Activated CD4-positive, alpha-beta T cell treated with anti-CD3 and anti-CD28 coated beads, Interleukin-2, amount 50 U/mL, for 4 hours (primary cell): ENCODE results near the gene MTFP1.
"Not testable (repeated sequence)": the region's sequence is repeated elsewhere in the genome, so short reads cannot be mapped to it uniquely, and the experiment has no call there.

Experiments used
- DNase-seq, 2 experiments: peaks; one replicate each; pipeline ENCODE4 v3.0.0-alpha.2; 2020

Gene MTFP1

DNA sequence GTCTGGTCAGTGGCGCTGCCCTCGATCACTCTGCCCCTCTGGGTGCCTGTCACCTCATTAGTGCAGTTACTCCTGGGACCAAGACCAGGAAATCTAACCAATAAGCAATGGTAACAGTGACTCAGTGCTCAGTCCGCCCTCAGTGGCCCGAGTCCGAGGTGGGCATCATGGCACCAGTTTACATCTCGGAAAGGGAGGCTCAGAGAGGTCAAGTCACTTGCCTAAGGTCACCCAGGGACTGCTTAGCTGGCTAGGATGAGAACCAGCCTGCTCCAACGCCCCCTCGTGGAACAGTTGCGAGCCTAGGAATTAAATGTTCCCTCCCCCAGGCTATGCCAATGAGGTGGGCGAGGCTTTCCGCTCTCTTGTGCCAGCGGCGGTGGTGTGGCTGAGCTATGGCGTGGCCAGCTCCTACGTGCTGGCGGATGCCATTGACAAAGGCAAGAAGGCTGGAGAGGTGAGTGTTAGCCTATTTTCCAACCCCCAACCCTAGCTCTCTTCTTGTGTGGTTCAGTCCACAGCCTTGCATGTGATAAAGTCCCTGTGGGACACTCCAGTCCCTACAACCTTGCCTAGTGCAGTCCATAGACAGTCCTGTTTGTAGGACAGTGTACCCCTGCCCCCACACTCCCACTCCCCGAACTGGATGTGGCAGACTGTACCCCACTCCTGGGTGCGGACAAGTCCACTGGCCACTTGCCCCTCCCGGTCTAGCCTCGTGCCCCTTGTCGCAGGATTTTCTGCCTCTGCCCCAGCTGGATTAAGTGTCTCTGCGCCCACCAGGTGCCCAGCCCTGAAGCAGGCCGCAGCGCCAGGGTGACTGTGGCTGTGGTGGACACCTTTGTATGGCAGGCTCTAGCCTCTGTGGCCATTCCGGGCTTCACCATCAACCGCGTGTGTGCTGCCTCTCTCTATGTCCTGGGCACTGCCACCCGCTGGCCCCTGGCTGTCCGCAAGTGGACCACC, 1.1 kb downstream of the MTFP1 start:
- peak; percentile 86 to 87 for DNase-seq

DNA sequence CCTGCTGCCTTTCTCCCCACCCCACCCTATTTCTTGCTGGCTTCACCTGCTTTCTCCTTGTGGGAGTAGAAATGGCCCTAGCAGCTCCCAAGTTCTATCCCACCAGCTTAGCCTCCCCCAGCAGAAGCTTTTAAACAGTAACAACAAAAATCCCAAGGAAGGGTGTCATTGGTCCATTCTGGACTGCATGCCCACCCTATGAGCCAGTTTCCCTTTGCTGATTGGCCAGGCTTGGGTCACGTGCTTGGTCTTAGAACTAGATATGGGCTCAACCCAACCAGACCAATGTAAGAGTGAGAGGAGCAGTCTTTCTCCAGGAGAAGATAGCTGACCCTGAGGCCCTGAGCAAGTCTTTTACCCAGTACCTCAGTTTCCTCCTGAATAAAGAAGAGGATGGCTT, 2.3 kb downstream of the MTFP1 start:
- no peak for DNase-seq

DNA sequence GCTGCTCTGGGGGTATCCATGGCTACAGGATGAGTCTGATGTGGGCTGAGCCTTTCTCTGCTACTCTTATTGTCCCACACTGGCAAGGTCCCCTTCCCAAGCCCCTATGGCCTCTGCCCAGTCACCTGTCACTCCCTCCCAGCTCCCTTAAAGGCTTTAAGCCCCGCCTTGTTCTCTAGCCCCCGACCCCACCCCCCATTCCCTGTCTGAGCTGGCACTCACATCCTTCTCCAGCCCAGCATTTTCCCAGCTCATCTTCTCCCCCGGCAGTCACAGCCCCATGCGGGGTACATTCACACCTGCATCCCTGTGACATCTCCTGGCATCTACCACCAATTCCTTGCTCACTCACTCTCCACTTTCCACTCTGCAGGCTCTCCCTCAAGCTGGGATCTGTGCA, 4.3 kb downstream of the MTFP1 start:
- DNase-seq, result no peak

- DNase-seq, result no peak
Observed at GRCh38 chr22:30430933-30431332, 5.4 kb downstream of the MTFP1 start.

DNA sequence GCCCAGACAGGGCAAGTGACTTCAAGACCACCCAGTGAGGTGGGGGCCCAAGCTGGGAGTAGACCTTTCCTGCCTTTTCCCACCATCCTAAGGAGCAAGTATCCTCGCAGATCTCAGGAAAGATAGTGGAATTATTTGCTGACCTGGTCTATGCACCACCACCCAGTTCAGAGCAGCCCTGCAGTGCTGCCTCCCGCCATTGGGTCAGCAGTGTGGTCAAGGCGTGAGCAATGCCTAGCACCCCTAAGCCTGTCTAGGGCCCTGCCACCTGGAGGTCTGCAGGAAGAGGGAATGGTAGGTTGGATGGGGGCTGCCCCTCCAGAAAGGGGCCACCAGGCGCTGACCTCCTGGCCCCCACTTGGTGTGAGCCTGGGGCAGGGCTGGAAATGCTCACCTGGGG, 6.5 kb downstream of the MTFP1 start:
- no peak for DNase-seq

- no peak for DNase-seq
Observed at GRCh38 chr22:30432520-30432919, 7.0 kb downstream of the MTFP1 start.

GRCh38 chr22:30433227-30433626, 7.7 kb downstream of the MTFP1 start:
- DNase-seq, result no peak

- no peak for DNase-seq
Observed at GRCh38 chr22:30433773-30434172, 8.2 kb downstream of the MTFP1 start.

DNA sequence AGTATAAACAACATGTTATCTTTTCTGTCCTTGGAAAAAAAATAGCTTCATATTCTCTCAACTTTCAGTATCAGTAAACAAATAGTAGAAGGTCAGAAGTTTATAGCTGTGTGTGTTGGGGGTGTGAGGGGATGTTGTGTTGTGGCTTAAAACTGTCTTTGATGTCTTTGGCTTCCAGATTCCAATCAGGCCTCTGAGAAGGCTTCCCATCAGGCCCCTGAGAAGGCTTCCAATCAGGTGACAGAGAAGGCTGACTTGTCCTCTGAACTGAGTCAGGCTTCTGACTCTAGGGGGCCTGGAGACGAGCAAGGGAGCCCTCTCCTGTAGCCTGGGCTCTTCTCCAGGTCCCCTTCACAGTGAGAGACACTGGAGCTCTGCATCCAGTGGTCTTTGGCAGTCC, 9.3 kb downstream of the MTFP1 start:
- DNase-seq, result no peak

GRCh38 chr22:30435674-30436126, 10.1 kb downstream of the MTFP1 start:
- peak; percentile 70 to 74 for DNase-seq

GRCh38 chr22:30436196-30436595, 10.6 kb downstream of the MTFP1 start:
- DNase-seq, result no peak

- no peak for DNase-seq
Observed at GRCh38 chr22:30438559-30438958, 13.0 kb downstream of the MTFP1 start.

DNA sequence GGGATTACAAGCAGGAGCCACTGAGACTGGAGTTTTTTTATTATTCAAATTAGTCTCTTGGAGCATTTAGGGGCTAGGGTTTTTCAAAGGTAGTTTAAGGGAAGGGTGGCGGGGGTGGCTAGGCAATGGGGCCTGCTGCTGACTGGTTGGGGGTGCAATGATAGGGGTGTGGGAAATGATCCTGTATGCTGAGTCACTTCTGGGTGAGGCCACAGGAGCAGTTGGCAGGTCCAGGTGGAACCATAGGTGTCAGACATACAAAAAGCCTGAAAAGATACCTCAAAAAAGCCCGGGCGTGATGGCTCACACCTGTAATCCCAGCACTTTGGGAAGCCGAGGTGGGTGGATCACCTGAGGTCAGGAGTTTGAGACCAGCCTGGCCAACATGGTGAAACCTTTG, 13.7 kb downstream of the MTFP1 start:
- no peak for DNase-seq

- DNase-seq, result no peak
Observed at GRCh38 chr22:30439836-30440235, 14.3 kb downstream of the MTFP1 start.

- no peak for DNase-seq
Observed at GRCh38 chr22:30441088-30441487, 15.5 kb downstream of the MTFP1 start.

DNA sequence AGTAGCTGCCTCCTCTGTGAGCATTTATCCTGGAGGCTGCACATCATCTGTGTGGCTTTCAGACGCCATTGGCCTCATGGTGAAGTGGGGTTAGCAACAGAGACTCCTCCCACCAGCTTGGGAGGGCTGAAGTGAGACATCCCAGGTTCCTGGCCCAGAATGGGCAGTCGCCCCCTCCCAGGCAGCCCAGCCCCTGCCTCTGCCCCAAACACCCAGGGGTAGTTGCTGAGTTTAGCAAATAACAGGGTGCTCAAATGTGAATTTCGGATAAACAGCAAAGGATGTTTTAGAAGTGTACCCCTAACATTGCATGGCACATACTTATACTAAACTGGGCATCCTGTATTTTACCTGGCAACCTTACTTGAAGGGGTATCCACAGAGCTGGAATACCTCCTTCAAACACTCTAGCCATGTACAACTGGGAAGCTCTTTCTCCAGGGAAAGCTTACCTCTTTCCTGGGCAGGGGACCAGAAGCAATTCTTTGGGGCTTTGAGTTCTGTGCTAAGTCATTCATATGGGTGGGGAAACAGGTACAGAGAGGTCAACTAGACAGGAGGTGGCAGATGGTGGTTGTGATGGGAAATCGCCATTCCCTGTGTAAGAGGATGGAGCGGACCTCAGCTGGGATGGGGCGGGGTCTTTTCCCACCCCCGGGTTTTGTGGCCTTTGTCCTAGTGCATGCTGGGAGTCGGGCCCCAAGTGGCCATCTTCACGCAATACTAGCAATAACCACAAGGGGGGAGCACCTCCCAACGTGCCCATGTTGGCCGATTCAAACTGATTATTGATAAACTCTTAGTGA, 19.3 kb downstream of the MTFP1 start:
- peak; percentile 22 to 44 for DNase-seq

GRCh38 chr22:30445438-30446145, 20.0 kb downstream of the MTFP1 start:
- DNase-seq, result no peak

DNA sequence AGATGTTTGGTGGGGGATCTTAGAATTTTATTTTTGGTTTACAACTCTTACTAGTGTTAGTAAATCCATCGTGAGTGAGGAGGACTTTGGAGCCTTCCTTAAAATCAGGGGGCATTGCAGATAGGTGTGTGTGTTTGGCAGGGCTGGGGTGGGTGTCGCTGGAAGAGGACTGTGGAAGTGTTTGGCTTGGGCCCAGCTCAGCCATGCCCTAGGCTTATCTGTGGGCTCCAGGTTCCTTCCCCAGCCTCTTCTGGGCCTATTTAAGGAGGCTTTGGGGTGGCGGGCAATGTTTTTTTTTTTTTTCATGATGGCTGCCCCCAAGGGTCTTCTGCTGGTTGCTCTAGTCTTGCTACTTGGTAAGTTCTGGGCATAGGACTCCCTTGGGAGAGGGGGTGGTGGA, 22.1 kb downstream of the MTFP1 start:
- DNase-seq, result no peak

DNA sequence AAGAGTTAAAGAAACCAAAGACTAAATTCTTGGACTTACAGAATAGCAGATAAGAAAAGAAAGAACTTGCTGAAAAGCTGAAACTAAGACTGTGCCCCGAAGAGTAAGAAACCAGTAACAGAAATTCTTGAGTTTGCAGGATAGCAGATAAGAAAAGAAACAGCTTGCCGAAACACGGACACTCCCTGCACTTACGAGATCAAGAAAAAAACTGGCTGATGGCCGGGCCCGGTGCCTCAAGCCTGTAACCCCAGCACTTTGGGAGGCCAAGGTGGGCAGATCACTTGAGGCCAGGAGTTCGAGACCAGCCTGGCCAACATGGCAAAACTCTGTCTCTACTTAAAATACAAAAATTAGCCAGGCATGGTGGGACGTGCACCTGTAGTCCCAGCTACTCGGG, 25.9 kb downstream of the MTFP1 start:
- DNase-seq, result not testable (repeated sequence)

DNA sequence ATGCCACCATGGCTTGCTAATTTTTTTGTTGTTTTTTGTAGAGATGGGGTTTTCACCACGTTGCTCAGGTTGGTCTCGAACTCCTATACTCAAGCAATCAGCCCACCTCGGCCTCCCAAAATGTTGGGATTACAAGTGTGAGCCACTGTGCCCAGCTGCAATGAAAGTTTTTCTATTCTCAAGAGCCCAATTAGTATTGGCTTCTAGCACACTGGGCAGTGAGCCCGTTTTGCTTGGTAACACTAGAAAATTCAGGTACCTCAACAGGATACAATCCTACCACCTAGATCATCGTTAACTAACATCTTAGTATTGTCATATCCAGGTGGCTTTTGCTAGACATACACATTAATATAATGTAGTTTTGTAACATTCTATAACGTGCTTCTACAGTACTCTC, 27.3 kb downstream of the MTFP1 start:
- no peak for DNase-seq

- no peak for DNase-seq
Observed at GRCh38 chr22:30453731-30454510, 28.4 kb downstream of the MTFP1 start.

DNA sequence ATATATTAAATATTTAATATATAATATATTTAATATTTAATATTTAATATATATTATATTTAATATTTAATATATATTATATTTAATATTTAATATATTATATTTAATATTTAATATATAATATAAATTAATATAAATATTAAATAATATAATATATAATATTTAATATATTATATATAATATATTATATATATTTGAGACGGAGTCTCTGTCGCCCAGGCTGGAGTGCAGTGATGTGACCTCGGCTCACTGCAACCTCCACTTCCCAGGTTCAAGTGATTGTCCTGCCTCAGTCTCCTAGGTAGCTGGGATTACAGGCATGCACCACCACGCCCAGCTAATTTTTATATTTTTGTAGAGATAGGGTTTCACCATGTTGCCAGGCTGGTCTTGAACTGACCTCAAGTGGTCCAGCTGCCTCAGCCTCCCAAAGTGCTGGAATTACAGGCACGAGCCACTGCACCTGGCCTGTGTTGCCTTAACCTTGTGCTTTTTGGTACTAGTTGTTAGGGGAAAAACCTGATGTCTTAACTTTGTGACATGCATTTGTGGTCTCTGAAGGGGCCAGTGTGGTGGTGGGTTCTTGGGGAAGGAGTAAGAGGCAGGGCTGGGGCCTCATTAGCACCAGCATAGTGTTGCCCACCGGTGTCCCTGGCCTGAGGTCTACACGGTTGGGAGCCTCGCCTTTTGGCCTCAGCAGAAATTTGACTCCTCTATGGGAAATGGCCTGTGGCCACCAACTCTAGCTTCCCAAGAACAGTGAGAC, 29.7 kb downstream of the MTFP1 start:
- no peak for DNase-seq
